ENCODE results near the gene HAUS1. TPM values are rescaled to one million over a fixed set of nuclear protein-coding genes. Genes with fewer than 3 reads are reported as not detected.

Gene HAUS1
- total RNA-seq, 1 donor from 2014 or later: 17.8 TPM

DNA sequence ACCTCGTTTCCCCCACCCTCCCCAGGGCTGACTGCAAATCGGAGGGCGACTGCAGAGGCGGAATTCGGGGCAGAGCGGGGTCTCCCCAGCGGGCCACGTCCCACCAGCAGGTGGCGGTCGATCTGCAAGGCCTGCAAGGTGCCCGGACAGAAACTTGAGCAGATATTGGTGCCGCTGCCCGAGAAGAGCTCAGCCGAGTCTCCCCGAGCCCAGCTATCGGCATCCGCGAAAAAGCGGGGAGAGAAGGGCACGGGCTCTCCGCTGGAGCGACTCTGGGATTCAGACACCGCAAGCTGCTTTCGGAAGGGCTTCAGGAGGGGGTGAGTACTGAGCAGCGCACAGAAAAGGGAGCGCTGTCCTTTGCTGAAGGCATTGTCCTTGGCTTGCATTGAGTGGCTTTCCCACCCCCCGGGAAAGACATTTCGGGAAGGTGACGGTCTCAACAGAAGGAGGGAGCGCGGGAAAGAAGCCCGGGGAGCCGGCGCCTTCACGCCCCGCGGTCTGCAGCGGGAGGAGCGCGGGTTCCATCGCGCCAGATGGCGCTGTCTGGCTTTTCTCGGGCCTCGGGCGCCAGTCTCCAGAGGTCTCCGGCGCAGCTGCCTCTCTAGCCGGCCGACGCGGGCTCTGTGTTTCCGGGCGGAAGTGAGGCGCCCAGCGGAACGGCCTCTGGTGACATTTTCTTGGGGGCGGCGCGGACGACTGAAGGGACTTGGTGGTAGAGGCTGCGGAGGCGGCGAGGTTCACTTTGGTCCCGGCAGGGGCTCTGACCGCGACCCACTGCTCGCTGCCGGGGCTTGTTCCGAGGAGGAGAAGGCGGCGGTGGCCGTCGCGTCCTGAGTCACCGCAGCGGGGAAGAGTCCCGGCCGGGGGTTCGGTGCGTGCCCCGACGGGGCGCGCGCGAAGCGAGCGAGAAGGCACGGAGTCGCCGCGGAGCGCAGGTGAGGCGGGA lies 69.5 kb downstream of the HAUS1 start:
- Histone ChIP-seq H3K9me3 (no peaks in the 10 kb centered on the region), H3K27me3 (ENCODE audit: low read depth) (no peaks in the 10 kb centered on the region), H3K4me3 (peak overlapping the region; percentile 97), H3K36me3 (no peaks in the 10 kb centered on the region), H3K4me1 (peaks cover 26% of the 10 kb centered on the region), H3K27ac (peak overlapping the region; percentile 87)
- intact Hi-C loops (cut with DNase I): no loop called here
- TF ChIP-seq, protein P1, sequence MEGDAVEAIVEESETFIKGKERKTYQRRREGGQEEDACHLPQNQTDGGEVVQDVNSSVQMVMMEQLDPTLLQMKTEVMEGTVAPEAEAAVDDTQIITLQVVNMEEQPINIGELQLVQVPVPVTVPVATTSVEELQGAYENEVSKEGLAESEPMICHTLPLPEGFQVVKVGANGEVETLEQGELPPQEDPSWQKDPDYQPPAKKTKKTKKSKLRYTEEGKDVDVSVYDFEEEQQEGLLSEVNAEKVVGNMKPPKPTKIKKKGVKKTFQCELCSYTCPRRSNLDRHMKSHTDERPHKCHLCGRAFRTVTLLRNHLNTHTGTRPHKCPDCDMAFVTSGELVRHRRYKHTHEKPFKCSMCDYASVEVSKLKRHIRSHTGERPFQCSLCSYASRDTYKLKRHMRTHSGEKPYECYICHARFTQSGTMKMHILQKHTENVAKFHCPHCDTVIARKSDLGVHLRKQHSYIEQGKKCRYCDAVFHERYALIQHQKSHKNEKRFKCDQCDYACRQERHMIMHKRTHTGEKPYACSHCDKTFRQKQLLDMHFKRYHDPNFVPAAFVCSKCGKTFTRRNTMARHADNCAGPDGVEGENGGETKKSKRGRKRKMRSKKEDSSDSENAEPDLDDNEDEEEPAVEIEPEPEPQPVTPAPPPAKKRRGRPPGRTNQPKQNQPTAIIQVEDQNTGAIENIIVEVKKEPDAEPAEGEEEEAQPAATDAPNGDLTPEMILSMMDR (IDR thresholded peaks at IDR 0.05): peak; percentile 79
- DNase-seq: peak; percentile 97
- peak; percentile 98 to 99 for ATAC-seq

DNA sequence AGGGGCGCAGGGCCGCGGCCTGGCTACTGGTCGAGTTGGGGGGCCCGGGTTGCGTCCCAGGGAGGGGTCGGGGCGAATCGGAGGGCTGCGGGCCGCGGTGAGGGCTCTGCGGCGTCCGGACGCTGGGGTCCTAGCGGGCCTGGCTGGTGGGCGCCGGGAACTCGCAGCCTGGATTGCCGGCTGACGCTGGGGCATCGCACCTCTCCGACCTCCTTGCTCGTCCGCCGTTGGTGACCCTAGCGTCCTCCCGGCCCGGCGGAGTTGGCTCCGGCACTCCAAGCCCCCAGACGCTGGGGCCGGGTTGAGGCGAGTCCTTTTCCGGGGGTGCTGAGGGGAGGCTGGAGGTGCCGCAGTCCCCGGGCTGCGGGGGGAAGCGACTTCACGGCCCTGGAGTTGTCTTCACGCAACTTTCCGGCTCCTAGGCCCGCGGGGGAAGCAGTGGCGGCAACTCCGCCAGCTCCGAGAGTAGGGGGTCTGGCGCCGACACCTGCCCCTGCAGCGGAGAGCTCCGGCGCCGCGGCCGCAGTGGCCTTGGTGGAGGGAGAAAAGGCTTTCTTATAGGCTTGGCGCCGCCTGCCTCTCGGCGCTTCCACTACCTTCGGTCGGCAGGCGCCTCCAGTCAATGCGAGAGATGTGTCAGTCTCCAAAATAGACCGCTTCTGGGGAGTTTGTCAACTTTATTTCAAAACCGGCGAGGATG lies 70.3 kb downstream of the HAUS1 start:
- DNase-seq: peak; percentile 55
- ATAC-seq: peak; percentile 32 to 42

DNA sequence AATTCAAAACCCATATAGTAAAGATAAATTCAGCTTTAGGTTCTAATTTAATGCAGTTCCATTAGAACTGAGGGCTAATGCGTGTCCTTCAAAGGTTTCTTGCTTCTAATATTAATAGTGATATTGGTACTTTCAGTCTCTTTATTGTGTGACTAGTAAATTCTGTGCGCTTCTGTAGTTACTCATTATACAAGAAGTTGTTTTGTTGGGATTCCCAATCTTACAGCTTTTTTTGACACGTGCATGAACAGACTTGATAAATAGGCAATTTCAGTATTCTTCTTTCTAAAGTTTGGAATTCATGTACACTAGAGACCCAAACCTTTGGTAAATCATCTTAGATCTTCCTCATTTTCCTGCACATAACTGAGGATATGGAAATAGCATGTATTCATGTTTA lies 71.8 kb downstream of the HAUS1 start:
- H3K9me3 ChIP-seq: no peaks in the 10 kb centered on the region
- intact Hi-C loops (cut with DNase I): no loop called here
- no peak overlapping the region for H3K4me3 ChIP-seq
- H3K27me3 ChIP-seq (ENCODE audit: low read depth): no peaks in the 10 kb centered on the region
- TF ChIP-seq, protein P1 (IDR thresholded peaks at IDR 0.05): no peak
- no peaks in the 10 kb centered on the region for H3K36me3 ChIP-seq
- ATAC-seq (no peak), DNase-seq (no peak)
- H3K27ac ChIP-seq: no peak overlapping the region
- H3K4me1 ChIP-seq: peaks cover 26% of the 10 kb centered on the region

More for the DNA sequence above, 70.3 kb downstream of the HAUS1 start:
- H3K4me3 ChIP-seq: peak overlapping the region; percentile 97
- H3K9me3 ChIP-seq: no peaks in the 10 kb centered on the region
- H3K36me3 ChIP-seq: no peaks in the 10 kb centered on the region
- no peaks in the 10 kb centered on the region for H3K27me3 ChIP-seq (ENCODE audit: low read depth)
- H3K4me1 ChIP-seq: peaks cover 26% of the 10 kb centered on the region
- TF ChIP-seq, protein P1 (IDR thresholded peaks at IDR 0.05): no peak
- peak overlapping the region; percentile 87 for H3K27ac ChIP-seq
- intact Hi-C loops (cut with DNase I): no loop called here

Other genes starting within 250 kb of the HAUS1 start
- 38.8 TPM for gene EPG5, start 137.1 kb upstream of the HAUS1 start, total RNA-seq
- gene PSTPIP2, start 32.1 kb upstream of the HAUS1 start, total RNA-seq: 11.5 TPM
- gene ATP5F1A, start 6.1 kb upstream of the HAUS1 start, total RNA-seq: 238 TPM